MM.1S (cell line): ENCODE measurements around the gene VGLL4.

Experiments
- DNase-seq: peaks from one replicate; pipeline ENCODE4 v3.0.0-alpha.2; 2015
- H2AFZ ChIP-seq: fragments of 300-600 bp; sonication (generic); 2 replicates; pipeline ENCODE4 v1.6.0; 2016; ENCODE audit warnings: antibody characterized with exemption, low read length
- H3F3A ChIP-seq: fragments of 300-600 bp; sonication (generic); 2 replicates; pipeline ENCODE4 v1.6.1; 2016; ENCODE audit warnings: mild to moderate bottlenecking, antibody characterized with exemption, low read length, moderate library complexity, mixed read lengths; ENCODE audit not compliant: insufficient read depth
- H3K27ac ChIP-seq: fragments of 300-600 bp; sonication (generic); 2 replicates; pipeline ENCODE4 v1.5.1; 2016; ENCODE audit warnings: mild to moderate bottlenecking, low read length
- H3K27me3 ChIP-seq: fragments of 300-600 bp; sonication (generic); replicated peaks from 2 replicates; pipeline ENCODE4 v1.6.0; 2016; ENCODE audit warnings: low read length; ENCODE audit not compliant: insufficient read depth
- H3K36me3 ChIP-seq: fragments of 300-600 bp; sonication (generic); replicated peaks from 2 replicates; pipeline ENCODE4 v1.6.1; 2016; ENCODE audit warnings: mild to moderate bottlenecking, low read length, mixed read lengths; ENCODE audit not compliant: insufficient read depth
- H3K4me1 ChIP-seq: fragments of 300-600 bp; sonication (generic); 2 replicates; pipeline ENCODE4 v1.6.1; 2016; ENCODE audit warnings: low read length, mixed read lengths
- H3K4me2 ChIP-seq: fragments of 300-600 bp; sonication (generic); 2 replicates; pipeline ENCODE4 v1.6.0; 2016; ENCODE audit warnings: low read depth, low read length
- H3K4me3 ChIP-seq: fragments of 300-600 bp; sonication (generic); 2 replicates; pipeline ENCODE4 v1.5.1; 2016; ENCODE audit warnings: low read length, mixed read lengths
- H3K79me2 ChIP-seq: fragments of 300-600 bp; sonication (generic); 2 replicates; pipeline ENCODE4 v1.6.1; 2016; ENCODE audit warnings: mixed run types, low read length, mixed read lengths
- H3K9ac ChIP-seq: fragments of 300-600 bp; sonication (generic); 2 replicates; pipeline ENCODE4 v1.6.1; 2016; ENCODE audit warnings: low read length, mixed read lengths
- H3K9me2 ChIP-seq: fragments of 300-600 bp; sonication (generic); replicated peaks from 2 replicates; pipeline ENCODE4 v1.6.1; 2016; ENCODE audit warnings: mild to moderate bottlenecking, low read length, mixed read lengths; ENCODE audit not compliant: insufficient read depth
- H3K9me3 ChIP-seq: fragments of 300-600 bp; sonication (generic); replicated peaks from 2 replicates; pipeline ENCODE4 v1.6.1; 2016; ENCODE audit warnings: mild to moderate bottlenecking, low read length, mixed read lengths; ENCODE audit not compliant: insufficient read depth
- H4K20me1 ChIP-seq: fragments of 300-600 bp; sonication (generic); 2 replicates; pipeline ENCODE4 v1.6.1; 2016; ENCODE audit warnings: mild to moderate bottlenecking, low read length, moderate library complexity, mixed read lengths; ENCODE audit not compliant: insufficient read depth
- CTCF ChIP-seq: fragments of 300-600 bp; sonication (generic); IDR thresholded peaks from 2 replicates; pipeline ENCODE4 v1.5.1; 2016; ENCODE audit warnings: antibody characterized with exemption, low read length, mixed read lengths
- EZH2 ChIP-seq: fragments of 300-600 bp; sonication (generic); optimal IDR thresholded peaks from 2 replicates; pipeline ENCODE3; 2017; ENCODE audit warnings: low read depth, mild to moderate bottlenecking, antibody characterized with exemption, low read length, mixed read lengths
- EZH2phosphoT487 ChIP-seq: fragments of 300-600 bp; sonication (generic); IDR thresholded peaks from 2 replicates; pipeline ENCODE4 v1.6.1; 2018; ENCODE audit warnings: antibody characterized with exemption, low read length

Gene VGLL4

GRCh38 chr3:11604139-11604892 is 39.4 kb downstream of the VGLL4 start:
- H3K4me3 ChIP-seq, result no peak overlapping the region
- no peak overlapping the region for H3K27ac ChIP-seq
- no peaks in the 10 kb centered on the region for H3F3A ChIP-seq
- H3K9ac ChIP-seq, result no peak overlapping the region
- H3K36me3 ChIP-seq, result no peaks in the 10 kb centered on the region; the same call in 1 of the 2 replicates
- no peak for DNase-seq
- no peaks in the 10 kb centered on the region for H3K27me3 ChIP-seq
- no peaks in the 10 kb centered on the region for H3K9me2 ChIP-seq
- no peaks in the 10 kb centered on the region for H4K20me1 ChIP-seq
- H3K9me3 ChIP-seq, result no peaks in the 10 kb centered on the region
- H3K4me1 ChIP-seq, result no peaks in the 10 kb centered on the region
- H2AFZ ChIP-seq, result no peak overlapping the region
- H3K79me2 ChIP-seq, result peaks cover 23% of the 10 kb centered on the region
- TF ChIP-seq EZH2 (no peak), CTCF (no peak), EZH2phosphoT487 (no peak)
- H3K4me2 ChIP-seq, result no peak overlapping the region

DNA sequence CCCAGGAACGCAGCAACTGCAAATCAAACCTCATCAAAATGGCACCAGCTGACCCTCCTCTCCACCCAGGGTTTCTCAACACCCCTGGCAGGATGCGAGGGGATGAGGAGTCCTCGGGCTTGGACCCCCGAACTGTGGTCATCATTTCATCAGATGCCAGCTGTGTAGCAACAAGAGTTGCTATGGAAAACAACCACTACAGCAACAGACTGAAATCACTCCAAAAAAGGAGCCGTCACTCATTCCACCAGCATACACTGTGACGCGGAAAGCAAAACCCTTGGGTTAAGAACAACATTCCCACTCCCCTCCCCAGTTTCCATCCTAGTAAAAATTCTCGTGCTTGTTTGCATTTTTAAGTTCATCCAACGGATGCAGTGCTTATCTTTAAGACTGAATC is 40.1 kb downstream of the VGLL4 start:
- Histone ChIP-seq H3K27me3 (no peaks in the 10 kb centered on the region), H2AFZ (no peak overlapping the region), H3K4me1 (no peaks in the 10 kb centered on the region), H3K4me2 (no peak overlapping the region), H3K79me2 (peaks cover 23% of the 10 kb centered on the region), H4K20me1 (no peaks in the 10 kb centered on the region), H3F3A (no peaks in the 10 kb centered on the region), H3K9me2 (no peaks in the 10 kb centered on the region), H3K4me3 (no peak overlapping the region), H3K9ac (no peak overlapping the region), H3K27ac (no peak overlapping the region), H3K36me3 (no peaks in the 10 kb centered on the region; the same call in 1 of the 2 replicates), H3K9me3 (no peaks in the 10 kb centered on the region)
- TF ChIP-seq CTCF (no peak), EZH2phosphoT487 (no peak), EZH2 (no peak)
- DNase-seq, result no peak

DNA sequence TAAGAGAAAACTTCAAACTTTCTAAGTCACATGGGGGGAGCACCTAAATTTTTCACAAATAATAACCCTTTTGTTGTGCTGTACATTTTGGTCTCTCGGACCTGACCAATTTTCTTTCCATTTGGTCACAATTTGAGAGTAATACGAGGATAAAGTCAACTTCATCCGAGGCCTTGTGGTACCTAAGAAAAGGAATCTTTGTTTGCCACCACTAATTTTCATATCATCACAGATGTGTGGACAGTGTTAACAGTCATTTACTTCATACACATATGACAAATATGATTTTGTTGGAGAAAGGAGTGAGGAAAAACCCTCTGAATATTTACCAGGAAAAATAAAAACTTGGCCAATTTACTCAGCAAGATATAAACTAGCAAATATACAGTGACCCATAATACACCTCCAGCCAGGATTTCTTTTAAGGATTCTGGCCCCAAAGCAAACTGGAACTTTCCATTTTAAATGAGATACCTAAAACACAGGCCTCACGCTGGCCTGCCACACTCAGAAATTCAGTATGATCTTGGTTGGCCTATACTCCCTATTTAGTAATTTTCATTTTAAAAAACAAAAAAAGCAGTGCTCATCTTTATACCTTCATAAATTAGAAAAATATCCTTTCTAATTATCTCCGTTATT is 40.7 kb downstream of the VGLL4 start:
- Histone ChIP-seq H3K27ac (no peak overlapping the region), H3K79me2 (peaks cover 18% of the 10 kb centered on the region), H4K20me1 (no peaks in the 10 kb centered on the region), H3K9me3 (no peaks in the 10 kb centered on the region), H3K4me1 (no peaks in the 10 kb centered on the region), H3K9me2 (no peaks in the 10 kb centered on the region), H3K36me3 (no peaks in the 10 kb centered on the region; the same call in 1 of the 2 replicates), H3K4me2 (no peak overlapping the region), H3K27me3 (no peaks in the 10 kb centered on the region), H3K9ac (no peak overlapping the region), H3F3A (no peaks in the 10 kb centered on the region), H2AFZ (no peak overlapping the region), H3K4me3 (no peak overlapping the region)
- TF ChIP-seq CTCF (no peak), EZH2phosphoT487 (no peak), EZH2 (no peak)
- DNase-seq, result no peak
